HS-27A (cell line): ENCODE measurements around the gene CCL26.
"Not testable (repeated sequence)": the region's sequence is repeated elsewhere in the genome, so short reads cannot be mapped to it uniquely, and the experiment has no call there.

Experiments used
- DNase-seq: peaks from one replicate; pipeline ENCODE4 v3.0.0-alpha.2; 2012; ENCODE audit warnings: low read depth, missing footprints

The CCL26 gene

DNA sequence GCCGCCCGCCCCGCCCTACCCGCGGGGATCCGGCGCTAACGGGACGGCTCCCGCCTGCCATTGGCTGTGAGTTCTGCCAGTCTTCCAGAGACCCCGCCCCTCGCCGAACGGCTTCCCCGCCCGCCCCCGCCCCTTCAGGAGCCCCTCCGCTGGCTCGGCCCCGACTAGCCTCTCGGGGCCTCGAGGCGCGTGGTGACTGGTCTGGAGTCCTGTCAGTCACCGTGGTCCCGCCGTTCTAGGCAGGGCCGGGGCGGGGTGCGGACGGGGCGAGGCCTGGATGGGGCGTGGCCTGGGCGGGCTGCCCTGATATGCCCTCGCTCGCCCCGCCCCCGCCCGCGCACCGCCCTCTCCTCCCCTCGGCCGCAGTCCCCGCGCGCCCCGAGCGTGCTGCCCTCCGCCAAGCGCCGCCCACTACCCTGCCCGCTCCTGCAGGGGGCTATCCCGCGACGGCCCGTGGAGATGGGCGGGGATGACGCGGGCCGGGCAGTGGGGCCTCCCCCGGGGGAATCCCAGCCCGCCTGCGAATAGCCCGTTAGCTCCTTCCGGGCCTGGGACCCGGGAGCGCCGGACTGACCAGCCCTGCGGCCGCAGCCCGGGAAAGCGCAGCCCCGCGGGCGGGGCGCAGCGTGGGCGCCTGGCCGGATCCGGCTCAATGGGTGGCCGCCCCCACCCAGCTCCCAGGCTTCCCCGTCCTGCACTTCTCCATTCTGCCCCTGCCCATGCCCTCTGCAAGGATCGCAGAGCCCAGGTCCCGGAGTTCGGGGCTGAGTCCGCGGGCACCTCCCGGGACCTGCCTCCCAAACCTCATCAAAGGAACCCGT, 32.8 kb downstream of the CCL26 start:
- peak; percentile 88 for DNase-seq

DNA sequence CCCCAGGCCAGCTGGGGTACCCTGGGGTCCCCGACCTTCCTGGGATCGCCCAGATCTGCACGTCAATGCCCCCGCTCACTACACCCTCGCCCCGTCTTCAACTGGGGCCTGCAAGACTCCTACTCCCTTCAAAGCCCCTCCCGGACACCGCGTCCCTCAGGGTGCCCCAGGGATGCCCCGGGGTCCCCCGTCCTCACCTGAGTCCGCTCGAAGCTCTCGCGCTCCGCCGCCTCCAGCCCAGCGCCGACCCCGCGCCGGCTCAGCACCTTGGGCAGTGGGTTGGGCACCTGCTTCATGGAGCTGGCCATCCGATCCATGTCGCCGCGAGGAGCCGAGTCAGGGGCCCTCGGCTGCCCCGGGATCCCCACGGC, 33.4 kb downstream of the CCL26 start, which contains the start of gene HIP1:
HIP1 (minus strand) TSS at position 338 of the 371 bp plus-strand sequence; CDS start at position 317, 21 bp downstream.
- DNase-seq: no peak

DNA sequence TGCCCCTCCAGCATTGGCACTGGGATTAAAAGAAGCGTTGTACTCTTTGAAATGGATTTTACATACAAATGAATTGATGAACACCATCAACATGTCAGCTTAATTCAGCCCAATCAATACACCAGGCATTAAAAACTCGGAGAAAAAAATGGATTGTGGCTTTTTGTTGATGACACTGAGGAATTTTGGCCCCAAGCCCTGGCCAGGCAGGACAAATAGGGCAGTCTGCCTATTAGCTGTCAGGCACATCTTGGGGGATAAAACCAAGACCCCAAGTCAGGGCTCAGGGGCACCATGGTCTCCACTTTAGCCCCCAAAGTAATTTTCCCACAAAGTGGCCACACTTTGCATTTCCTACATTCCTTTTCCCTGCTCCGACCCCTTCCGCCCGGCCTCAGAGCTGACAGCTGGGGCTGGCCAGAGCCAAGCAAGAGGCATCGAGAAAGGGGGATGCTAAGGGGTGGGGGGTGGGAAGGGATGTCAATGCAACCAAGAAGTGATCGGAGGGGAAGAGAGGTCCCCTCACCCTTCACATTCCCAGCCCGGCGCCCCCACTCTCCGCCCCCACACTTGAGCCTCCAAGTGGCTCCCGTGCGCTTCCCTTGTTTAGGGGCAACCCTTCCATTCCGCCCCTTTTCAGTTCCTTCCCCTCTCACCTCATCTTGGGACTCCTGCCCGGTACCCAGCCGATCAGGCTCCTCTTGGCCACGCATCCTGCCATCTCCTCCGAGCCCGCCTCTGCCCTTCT, 34.0 kb downstream of the CCL26 start:
- no peak for DNase-seq

DNA sequence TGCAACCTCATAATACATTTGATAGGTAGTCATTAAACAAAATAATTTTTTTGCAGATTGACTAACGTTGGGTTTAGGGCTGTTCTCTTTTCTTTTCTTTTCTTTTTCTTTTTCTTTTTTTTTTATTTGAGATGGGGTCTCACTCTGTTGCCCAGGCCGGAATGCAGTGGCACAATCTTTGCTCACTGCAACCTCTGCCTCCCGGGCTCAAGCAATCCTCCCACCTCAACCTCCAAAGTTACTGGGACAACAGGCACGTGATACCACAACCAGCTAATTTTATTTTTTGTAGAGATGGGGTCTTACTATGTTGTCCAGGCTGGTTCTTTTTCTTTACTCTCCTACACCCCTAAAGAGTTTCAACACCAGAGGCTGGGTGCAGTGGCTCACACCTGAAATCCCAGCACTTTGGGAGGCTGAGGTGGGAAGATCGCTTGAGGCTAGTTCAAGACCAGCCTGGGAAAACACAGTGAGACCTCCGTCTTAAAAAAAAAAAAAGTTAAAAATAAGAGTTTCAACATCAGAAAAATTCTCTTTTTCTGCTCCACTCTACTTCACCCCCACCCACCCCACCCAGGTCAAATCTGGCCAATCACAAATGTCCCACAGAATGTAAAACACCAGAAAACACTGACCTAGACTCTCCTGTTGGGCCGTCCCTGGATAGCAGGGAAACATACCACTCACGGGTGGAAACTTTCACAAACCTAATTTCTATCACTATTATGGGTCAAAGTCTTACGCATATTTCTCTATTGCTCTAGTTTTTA, 36.2 kb downstream of the CCL26 start:
- no peak for DNase-seq

DNA sequence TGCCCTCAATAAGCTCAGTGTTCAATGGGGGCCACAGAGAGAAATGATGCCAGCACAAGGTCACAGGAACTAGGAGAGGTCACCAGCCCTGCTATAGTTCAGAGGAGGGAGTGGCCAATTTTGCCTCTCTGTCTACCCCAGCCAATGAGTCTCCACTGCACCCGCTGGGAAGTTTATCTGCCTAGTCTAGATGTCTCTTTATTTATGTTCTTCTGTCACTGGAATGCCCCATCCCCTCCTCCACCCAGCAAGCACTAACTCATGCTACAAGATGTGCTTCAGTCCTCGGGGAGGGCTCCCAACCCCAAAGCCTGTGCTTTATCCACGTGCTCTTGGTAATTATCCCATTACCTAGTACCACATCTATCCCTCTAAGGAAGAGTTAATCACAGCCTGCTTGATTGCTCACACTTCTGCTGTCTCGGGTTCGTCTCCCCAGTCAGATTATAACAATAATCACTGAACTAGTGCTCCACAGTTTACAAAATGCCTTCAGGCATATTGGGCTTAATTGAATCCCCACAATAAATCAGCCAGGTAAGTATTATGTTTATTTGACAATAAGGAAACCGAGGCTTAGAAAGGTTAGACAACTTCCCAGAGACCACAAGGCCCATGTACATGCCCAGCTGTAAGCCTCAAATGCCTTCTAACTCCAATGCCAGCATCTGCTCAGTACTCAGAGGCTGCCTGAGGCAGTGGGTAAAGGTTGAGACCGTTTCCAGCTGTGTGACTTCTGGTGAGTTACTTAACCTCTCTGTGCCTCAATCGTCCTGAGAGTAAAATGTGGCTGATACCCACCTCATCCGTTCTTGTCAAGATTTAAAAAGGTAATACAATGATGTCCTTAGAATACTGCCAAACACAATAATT, 37.2 kb downstream of the CCL26 start:
- DNase-seq: no peak

DNA sequence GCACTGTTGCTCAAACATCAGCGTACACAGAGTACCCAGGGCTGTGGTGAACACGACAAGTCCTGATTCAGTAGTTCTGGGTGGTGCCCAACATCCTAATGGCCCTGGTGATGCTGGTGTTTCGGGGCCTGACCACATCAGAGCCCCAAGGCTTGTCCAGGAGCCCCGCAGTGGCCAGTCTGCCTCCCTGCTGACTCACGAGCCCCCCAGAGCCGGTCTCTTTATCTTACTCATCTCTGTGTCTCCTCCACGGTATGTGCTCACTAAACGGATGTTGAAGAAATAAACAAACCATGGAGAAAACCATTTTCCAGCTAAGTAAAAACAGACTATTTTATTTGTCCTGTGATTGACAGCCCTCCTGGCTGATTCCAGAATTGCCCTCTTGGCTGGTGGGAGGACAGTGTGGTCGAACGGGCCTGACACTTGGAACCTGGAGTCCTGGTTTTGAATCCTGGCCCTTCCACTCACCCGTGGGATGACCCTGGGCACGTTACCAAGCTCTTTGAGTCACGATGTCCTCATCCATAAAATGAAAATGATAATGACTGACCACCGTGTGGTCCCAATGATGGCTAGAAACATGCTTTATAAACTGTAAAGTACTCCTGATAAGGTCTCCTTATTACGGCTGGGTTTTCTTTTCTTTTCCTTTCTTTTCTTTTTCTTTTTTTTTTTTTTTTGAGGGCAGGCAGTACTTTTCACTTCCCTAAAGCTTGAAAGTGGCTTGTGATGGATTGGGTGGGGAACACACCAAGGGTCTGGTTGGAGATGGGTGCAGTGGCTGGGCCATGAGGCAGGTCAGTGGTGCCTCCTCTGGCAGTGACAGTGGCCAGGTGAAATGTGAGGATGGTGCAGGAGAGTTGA, 39.0 kb downstream of the CCL26 start:
- DNase-seq: peak; percentile 51

DNA sequence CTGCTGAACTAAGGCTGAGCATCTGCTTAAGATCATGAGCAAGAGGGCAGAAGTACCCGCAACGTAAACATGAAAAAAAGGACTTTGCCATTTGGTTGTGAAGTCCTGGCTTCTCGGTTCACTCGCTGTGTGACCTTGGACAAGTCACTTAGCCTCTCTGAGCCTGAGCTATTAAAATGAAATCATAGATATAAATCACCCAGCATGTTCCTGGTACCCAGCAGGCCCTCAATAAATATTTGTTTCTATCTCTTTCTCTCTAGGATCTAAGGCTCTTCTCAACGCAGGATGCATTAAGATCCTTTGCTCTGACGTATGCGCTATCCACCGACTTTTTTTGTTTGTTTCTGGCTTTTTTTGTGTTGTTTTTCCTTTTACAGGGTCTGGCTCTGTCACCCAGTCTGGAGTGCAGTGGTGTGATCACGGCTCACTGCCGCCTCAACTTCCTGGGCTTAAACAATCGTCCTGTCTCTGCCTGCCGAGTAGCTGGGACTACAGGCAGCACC, 39.9 kb downstream of the CCL26 start:
- DNase-seq: no peak

DNA sequence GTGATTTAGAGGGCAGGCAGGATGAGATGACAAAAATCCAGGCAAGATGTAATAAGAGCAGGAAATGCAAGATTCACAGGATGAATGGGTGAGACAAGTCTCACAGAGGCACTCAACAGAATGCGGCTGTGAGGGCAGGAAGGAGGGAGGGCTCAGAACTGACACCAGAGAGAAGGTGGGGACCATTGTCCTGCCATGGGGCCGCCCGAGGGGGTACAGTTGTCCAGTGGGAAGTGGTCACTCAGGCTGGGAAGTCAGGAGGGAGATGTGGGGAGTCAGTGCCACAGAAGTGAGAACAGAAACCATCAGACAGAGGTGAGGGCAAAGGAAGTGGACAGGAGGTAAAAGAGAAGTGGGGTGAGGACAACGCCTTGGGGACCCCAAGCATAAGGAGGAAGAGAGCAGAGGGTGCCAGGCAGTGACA, 42.1 kb downstream of the CCL26 start:
- no peak for DNase-seq

DNA sequence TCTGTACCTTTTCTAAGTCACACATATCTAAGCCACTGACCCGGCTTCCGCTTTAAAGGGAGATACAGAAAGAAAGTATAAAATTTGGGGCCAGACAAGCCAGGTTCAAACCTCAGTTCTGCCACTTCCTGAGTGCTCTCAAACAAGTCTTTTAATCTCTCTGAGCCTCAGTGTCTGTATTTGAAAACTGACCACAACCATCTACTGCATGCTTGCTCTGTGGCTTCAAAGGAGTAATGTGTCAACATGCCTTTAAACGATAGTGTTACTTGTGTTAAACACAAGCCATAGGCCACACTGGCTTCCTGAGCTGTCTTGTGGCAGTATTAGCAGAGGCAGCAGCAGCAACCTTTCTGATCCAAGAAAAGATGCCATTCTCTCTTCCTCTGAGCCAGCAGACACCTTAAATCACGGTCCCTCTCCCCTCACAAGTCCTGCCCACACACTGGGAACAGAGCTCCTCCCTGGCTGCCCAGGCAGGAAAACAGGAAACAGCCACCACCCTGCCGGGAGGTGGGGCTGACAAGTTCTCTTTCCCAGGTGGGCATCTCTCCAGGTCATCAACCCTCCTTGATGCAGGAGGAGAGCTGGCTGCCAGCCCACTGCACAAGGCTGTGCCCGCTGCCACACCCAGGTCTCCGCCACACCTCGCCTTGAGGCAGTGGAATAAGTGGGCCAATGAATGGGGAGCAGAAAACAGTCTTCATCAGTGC, 44.0 kb downstream of the CCL26 start:
- no peak for DNase-seq

DNA sequence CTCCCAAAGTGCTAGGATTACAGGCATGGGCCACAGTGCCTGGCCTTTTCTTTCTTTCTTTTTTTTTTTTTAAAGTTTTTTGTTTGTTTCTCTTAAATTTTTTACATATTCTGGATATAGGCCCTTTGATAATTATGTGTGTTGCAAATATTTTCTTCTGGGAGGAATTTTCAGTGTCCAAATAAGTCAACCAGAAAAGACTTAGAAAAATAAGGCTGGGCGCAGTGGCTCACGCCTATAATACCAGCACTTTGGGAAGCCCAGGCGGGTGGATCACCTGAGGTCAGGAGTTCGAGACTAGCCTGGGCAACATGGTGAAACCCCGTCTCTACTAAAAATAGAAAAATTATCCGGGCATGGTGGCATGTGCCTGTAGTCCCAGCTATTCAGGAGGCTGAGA, 44.7 kb downstream of the CCL26 start:
- DNase-seq: not testable (repeated sequence)

DNA sequence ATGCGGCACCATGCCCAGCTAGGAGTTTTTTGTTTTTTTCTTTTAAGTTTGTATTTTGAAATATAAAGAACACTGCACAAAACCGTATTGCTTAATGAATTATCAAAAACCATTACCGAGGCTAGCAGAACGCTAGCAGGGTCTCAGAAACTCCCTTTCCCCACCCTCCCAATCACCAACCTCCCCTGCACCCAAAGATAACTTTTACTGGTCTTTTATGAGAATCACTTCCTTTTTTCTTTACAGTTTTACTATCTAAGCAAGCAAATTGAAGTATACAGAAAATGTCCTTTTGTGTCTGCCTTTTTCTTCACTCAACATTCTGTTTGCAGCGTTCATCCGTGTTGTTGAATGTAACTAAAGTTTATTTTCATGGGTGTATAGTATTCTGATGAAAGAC, 46.7 kb downstream of the CCL26 start:
- no peak for DNase-seq

DNA sequence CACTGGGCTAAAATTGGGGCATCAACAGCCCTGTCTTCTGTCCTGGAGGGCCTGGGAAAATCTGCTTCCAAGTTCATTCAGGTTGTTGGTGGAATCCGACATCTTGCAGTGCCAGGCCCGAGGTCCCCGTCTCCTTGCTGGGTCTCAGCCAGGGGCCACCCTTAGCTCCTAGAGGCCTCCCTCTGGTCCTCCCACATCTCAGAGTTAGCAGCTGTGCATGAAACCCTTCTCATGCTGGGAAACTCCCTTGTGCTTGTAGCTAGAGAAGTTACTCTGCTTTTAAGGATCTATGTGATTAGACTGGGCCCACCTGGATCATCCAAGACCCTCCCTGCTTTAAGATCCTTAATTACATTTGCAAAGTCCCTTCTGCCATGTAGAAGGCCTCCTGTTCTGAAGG, 48.6 kb downstream of the CCL26 start:
- no peak for DNase-seq

DNA sequence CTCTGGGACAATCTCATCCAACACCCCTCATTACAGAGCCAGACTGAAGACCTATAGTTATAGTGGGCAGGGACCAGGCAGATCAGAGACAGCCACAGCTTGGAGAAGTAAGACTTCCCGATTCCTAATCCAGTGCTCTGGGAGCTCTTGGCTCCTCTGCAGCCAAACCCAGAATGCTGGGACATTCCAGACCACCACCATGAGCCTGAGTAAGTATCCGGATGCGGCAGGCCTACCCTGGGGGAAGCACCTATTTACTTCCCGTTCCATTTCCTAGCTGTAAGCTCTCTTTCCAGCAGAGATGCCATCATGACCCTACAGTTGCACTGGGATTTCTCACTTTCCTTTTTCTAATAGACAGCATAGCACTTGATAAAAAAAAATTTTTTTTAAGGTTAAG, 49.6 kb downstream of the CCL26 start:
- DNase-seq: no peak

DNA sequence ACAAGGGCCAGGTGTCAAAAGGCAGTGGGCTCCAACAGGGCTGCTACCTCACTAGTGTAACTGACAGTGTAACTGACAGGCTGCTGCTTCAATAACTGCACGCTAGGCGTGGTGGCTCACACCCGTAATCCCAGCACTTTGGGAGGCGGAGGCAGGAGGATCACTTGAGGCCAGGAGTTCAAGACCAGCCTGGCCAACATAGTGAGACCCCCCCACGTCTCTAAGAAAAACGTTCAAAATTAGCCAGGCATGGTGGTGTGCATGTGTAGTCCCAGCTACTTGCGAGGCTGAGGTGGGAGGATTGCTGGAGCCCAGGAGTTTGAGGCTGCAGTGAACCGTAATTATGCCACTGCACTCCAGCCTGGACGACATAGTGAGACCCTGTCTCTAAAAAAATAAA, 50.1 kb downstream of the CCL26 start:
- DNase-seq: not testable (repeated sequence)

DNA sequence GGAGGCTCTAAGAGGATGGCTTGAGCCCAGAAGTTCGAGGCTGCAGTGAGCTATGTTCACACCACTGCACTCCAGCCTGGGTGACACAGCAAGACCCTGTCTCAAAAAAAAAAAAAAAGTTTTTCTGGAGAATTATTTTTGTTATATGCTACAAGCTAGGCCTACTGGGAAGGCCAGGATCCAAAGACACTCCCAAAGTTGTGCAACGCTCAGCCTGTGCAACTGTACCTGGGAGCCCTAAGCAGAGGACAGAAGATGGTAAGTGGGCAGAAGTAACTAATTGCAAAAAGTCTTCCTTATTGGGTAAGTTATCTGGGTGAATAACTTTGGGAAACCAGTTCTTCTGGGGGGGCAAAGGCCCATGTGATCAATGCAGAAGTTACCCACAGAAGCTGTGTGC, 50.6 kb downstream of the CCL26 start:
- no peak for DNase-seq

DNA sequence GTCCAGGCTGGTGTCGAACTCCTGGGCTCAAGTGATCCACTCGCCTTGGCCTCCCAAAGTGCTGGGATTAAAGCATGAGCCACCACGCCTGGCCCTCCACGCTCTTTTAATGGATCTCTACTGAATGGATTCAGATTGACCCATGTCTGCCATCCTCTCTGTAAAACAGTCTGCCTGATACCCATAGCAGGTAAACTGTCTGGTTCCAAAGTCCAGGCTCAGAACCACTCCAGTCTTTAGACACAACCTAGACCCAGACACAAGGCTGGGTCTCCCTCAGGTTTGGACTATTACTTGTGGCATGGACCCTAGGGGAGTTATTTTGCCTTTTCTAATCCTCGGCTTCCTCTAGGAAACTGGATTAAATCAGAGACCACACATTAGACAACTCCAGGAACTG, 52.4 kb downstream of the CCL26 start:
- DNase-seq: no peak
